Measurements from ENCODE around the gene TRABD. TPM values are rescaled to one million over a fixed set of nuclear protein-coding genes. Genes with fewer than 3 reads are reported as not detected.
"Not testable (repeated sequence)": the region's sequence is repeated elsewhere in the genome, so short reads cannot be mapped to it uniquely, and the experiment has no call there.

The TRABD gene
- total RNA-seq, 2 experiments from 2014 or later, result 112 to 138 TPM

DNA sequence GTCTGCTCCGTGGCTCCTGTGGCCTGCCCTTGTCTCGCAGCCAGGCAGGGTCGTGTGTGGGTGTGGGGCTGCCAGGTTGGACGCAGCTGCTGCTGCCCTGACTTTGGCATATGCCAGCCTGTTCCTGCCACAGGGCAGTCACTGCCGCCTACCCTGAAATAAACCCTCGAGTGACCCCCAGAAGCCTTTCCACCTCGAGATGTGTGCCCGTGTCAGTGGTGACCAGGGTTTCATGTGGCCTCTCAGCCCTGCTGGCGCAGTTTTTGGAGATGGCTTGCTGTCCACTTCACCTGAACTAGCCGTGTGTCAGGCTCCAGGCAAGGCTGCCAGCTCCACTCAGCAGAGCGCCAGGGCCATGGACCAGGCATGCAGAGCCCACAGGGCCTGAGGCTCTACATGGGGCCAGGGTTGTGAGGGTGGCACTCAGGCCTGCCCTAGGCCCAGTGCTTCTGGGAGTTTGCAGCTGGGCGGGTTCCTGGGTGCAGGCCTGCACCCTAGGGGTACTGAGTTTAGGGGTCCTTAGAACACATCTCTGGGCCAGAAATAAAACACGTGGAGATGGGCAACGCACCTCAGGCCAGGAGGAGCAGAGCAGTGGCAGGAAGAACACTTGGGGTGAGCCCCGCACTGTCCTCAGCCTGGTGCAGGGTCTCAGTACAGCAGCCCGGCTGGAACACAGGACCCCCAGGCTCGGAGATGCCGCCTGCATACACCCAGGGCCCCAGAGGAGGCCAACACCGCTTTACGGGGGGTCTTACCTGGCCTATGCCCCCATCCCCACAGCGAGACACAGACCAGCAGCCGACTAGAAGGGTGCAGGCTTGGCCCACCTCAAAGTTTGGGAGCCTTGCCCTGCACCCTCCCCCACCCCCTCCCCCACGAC lies 24.0 kb upstream of the TRABD start:
- DNase-seq, result no peak
- CTCF ChIA-PET, result no interaction called here
- H3K27ac Mint-ChIP-seq, result no peak overlapping the region
- H3K9me3 Mint-ChIP-seq, result no peaks in the 10 kb centered on the region
- POLR2A ChIA-PET, result no interaction called here
- no peaks in the 10 kb centered on the region for H3K4me1 Mint-ChIP-seq
- no peaks in the 10 kb centered on the region for H3K36me3 Mint-ChIP-seq (ENCODE audit: low read depth)
- peaks cover 7% of the 10 kb centered on the region for H3K27me3 Mint-ChIP-seq
- no peak overlapping the region for H3K4me3 Mint-ChIP-seq

DNA sequence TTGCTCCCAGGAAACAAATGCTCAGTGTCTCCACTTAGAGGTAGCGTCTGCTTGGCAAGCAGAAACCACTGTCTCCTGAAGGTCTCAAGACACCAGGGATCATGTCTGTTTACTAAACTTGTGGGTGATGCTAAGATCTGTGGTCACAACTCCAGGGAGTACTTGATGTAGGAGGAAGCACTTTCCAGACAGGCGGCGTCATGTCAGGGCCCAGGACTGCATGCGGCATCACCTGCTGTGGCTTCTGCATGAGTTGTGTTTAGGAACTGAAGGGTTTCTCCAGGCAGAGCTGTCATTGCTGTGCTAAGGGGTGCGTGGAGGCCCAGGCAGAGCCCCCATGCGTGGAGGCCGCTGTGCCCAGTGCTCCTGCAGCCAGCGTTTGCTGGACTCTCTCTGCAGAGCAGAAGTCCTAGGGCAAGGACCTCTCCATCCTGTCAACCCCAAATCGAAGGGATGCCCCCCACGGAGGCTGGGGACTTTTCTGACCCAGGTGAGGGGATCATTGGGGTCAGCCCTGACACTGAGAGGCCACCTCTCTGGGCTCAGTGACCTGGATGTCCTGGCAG lies 23.2 kb upstream of the TRABD start:
- Mint-ChIP-seq H3K27me3 (peaks cover 6% of the 10 kb centered on the region), H3K36me3 (ENCODE audit: low read depth) (no peaks in the 10 kb centered on the region), H3K4me3 (no peak overlapping the region), H3K4me1 (no peaks in the 10 kb centered on the region), H3K9me3 (no peaks in the 10 kb centered on the region), H3K27ac (no peak overlapping the region)
- ChIA-PET POLR2A (no interaction called here), CTCF (no interaction called here)
- no peak for DNase-seq

DNA sequence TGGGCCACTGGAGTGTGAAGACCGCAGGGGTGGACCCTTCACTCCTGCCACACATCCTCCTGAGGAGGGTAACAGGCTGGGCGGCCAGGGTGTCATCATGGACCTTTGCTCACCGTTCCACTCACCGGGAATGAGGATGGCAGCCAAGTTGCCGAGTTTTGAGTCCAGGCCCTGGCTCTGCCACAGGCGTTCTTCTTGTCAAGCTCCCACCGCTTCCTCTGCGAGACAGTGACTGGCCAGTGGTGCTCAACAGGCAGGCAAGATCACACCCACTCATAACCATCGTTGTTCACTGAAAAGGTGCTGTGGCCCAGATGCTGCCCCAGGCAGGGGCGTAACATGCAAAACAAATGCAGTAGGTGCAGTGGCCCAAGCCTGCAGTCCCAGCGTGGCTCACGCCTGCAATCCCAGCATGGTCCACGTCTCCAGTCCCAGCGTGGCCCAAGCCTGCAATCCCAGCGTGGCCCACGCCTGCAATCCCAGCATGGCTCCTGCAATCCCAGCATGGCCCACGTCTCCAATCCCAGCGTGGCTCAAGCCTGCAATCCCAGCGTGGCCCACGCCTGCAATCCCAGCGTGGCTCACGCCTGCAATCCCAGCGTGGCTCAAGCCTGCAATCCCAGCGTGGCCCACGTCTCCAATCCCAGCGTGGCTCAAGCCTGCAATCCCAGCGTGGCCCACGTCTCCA lies 20.1 kb upstream of the TRABD start:
- Mint-ChIP-seq H3K27ac (no peak overlapping the region), H3K4me3 (no peak overlapping the region), H3K9me3 (no peaks in the 10 kb centered on the region), H3K4me1 (peaks cover 2% of the 10 kb centered on the region), H3K27me3 (peaks cover 20% of the 10 kb centered on the region), H3K36me3 (ENCODE audit: low read depth) (no peaks in the 10 kb centered on the region)
- DNase-seq, result no peak
- ChIA-PET POLR2A (no interaction called here), CTCF (interaction anchor here (0.8 to 1.4 kb wide), 3 partner anchors 17 to 24 kb away, joined by 3 to 6 read pairs (median 3); no protein-coding TSS in a partner anchor)

DNA sequence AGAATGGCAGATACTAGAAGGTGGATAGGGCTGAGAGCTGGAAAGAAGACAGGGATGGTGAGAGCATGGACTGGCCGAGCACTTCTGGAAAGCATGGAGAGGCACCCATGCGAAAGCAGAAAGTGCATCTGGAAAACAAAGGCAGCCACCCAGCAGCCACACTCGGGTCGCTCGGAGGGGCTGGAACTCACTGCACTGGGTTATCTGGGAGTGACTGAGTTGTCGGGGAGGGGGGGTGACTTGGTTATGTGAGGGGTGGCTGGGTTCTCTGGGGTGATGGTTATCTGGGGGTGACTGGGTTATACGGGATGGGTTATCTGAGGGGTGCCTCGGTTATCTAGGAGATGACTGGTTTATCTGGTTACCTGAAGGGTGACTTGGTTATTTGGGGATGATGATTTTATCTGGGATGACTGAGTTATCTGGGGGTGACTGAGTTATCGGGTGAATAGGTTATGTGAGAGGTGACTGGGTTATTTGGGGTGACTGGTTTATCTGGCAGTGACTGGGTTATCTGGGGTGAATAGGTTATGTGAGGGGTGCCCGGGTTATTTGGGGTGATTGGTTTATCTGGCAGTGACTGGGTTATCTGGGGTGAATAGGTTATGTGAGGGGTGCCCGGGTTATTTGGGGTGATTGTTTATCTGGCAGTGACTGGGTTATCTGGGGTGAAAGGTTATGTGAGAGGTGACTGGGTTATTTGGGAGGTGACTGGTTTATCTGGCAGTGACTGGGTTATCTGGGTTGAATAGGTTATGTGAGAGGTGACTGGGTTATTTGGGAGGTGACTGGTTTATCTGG lies 17.8 kb upstream of the TRABD start:
- ChIA-PET POLR2A (no interaction called here), CTCF (interaction anchor here (0.6 kb wide), 1 partner anchor 19 kb away, joined by 3 read pairs; no protein-coding TSS in a partner anchor)
- DNase-seq, result no peak
- no peak overlapping the region for H3K4me3 Mint-ChIP-seq
- no peaks in the 10 kb centered on the region for H3K36me3 Mint-ChIP-seq (ENCODE audit: low read depth)
- H3K27ac Mint-ChIP-seq, result no peak overlapping the region
- H3K4me1 Mint-ChIP-seq, result peaks cover 6% of the 10 kb centered on the region
- no peaks in the 10 kb centered on the region for H3K9me3 Mint-ChIP-seq
- peaks cover 34% of the 10 kb centered on the region for H3K27me3 Mint-ChIP-seq

DNA sequence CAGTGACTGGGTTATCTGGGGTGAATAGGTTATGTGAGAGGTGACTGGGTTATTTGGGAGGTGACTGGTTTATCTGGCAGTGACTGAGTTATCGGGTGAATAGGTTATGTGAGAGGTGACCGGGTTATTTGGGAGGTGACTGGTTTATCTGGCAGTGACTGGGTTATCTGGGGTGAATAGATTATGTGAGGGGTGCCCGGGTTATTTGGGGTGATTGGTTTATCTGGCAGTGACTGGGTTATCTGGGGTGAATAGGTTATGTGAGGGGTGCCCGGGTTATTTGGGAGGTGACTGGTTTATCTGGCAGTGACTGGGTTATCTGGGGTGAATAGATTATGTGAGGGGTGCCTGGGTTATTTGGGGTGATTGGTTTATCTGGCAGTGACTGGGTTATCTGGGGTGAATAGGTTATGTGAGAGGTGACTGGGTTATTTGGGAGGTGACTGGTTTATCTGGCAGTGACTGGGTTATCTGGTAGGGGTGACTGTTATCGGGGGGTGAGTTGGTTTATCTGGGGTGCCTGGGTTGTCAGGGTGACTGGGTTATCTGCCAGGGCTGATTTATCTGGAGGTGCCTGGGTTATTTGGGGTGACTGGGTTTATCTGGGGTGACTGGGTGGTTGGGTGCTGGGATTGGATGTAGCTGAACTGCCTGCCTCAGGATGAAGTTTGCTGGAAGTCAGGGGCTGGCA lies 17.1 kb upstream of the TRABD start:
- H3K4me1 Mint-ChIP-seq; POLR2A ChIA-PET; DNase-seq; H3K36me3 Mint-ChIP-seq (ENCODE audit: low read depth); H3K9me3 Mint-ChIP-seq; CTCF ChIA-PET: not testable (repeated sequence)
- H3K4me3 Mint-ChIP-seq, result peak overlapping the region; percentile 59
- peak overlapping the region; percentile 80 for H3K27ac Mint-ChIP-seq
- H3K27me3 Mint-ChIP-seq, result peaks cover 37% of the 10 kb centered on the region

DNA sequence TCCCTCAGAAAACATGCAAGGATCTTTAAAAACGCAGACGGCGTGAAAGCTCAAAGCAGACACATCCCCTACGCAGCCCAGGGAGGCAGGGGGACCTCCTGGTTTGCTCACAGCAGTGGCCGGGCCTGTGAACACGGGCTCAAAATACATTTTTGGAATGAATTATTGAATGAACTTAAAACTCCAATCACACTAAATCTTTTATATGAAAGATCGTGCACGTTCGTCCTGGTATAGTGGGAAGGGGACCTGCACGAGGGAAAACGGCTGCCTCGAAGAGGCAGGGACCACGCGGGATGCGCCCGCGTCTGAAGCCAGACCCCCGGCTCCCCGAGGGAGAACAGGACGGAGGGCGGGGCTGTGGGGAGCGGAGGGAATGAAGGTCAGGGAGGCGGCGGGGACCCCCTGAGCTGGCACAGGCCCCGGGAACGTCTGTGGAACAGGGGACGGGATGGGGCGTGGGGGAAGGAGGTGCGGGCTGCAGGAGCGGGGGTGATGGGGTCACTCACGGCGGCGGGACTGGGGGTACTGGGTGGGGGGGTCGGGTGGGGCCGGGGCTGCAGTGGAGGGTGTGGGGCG lies 16.4 kb upstream of the TRABD start:
- peak overlapping the region; percentile 80 for H3K27ac Mint-ChIP-seq
- H3K4me3 Mint-ChIP-seq, result peak overlapping the region; percentile 59
- no peaks in the 10 kb centered on the region for H3K9me3 Mint-ChIP-seq
- DNase-seq, result no peak
- H3K27me3 Mint-ChIP-seq, result peaks cover 37% of the 10 kb centered on the region
- ChIA-PET POLR2A (no interaction called here), CTCF (no interaction called here)
- H3K36me3 Mint-ChIP-seq (ENCODE audit: low read depth), result no peaks in the 10 kb centered on the region
- H3K4me1 Mint-ChIP-seq, result peaks cover 6% of the 10 kb centered on the region

DNA sequence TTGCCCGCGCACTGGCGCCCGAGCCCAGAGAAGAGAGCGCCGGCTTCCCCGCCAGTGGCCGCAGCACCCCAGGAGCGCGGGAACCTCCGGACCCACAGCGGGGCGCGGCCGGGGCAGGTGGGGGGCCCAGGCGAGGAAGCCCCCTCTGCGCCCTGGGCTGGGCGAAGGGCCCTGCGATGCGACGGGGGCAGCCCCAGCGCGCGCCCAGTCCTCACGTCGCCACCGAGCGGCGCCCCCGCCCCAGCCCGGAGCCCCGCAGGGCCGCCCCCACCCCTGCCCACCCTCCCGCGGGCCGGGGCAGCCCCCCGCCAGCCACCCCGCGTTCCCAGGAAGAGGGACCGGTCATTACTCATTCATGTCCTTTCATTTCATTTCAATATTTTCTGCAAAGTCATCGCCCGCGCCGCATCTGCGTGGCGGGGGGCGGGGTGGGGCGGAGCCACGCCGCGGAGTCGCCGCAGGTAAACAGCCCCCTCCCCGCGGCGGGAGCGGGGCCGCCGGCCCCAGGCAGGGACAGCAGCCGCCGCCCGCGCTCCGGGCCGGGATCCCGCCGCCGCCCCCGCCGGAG lies 15.9 kb upstream of the TRABD start:
- Mint-ChIP-seq H3K4me1 (peaks cover 6% of the 10 kb centered on the region), H3K27me3 (peaks cover 37% of the 10 kb centered on the region), H3K27ac (no peak overlapping the region), H3K9me3 (no peaks in the 10 kb centered on the region), H3K36me3 (ENCODE audit: low read depth) (no peaks in the 10 kb centered on the region), H3K4me3 (peak overlapping the region; percentile 32)
- POLR2A ChIA-PET, result no interaction called here
- DNase-seq, result peak; percentile 31
- CTCF ChIA-PET, result no interaction called here

DNA sequence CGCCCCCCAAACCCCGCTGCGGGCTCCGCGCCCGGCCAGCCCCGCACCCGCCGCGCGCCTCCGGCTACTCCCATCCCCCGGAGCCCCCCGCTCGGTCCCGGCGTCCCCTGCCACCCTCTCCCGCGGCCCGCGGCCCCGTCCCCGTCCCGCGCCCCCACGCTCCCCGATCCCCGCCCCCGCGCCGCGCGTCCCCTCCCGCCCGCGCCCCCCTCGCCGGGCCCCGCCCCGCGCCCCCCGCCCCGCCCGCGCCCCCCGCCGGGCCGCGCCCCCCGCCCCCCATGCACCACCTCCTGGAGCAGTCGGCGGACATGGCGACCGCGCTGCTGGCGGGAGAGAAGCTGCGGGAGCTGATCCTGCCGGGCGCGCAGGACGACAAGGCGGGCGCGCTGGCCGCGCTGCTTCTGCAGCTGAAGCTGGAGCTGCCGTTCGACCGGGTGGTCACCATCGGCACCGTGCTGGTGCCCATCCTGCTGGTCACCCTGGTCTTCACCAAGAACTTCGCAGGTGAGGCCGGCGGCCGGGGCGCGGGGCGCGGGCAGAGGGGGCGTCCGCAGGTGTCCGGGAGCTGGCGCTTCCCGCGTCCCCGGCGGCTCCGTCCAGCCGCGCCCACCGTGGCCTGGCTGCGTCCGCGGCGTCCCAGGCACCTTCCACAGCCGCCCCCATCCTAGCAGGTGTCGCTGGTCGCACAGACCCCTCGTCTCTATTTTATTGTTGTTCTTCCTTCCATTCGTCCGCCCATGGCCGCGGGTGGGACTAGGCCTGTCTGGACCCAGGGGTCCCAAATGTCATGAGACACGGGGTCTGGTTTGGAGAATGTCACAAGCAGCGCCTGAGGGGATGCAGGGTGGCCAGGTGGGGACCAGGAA lies 15.0 kb upstream of the TRABD start, which contains the start of gene PANX2:
TSS of gene PANX2 (plus strand) at position 279 of the 866 bp plus-strand sequence. CDS start at position 279, 0 bp downstream.
- no peak for DNase-seq
- CTCF ChIA-PET, result interaction anchor here (0.7 to 1.3 kb wide), 2 partner anchors 17 to 20 kb away, joined by 3 to 4 read pairs; no protein-coding TSS in a partner anchor
- Mint-ChIP-seq H3K4me3 (peak within 1 kb of the TSS; percentile 59), H3K27me3 (peaks cover 37% of the 10 kb centered on the region), H3K4me1 (peaks cover 6% of the 10 kb centered on the region), H3K9me3 (no peaks in the 10 kb centered on the region), H3K27ac (no peak within 1 kb of the TSS), H3K36me3 (ENCODE audit: low read depth) (no peaks in the 10 kb centered on the region)
- POLR2A ChIA-PET, result no interaction called here

DNA sequence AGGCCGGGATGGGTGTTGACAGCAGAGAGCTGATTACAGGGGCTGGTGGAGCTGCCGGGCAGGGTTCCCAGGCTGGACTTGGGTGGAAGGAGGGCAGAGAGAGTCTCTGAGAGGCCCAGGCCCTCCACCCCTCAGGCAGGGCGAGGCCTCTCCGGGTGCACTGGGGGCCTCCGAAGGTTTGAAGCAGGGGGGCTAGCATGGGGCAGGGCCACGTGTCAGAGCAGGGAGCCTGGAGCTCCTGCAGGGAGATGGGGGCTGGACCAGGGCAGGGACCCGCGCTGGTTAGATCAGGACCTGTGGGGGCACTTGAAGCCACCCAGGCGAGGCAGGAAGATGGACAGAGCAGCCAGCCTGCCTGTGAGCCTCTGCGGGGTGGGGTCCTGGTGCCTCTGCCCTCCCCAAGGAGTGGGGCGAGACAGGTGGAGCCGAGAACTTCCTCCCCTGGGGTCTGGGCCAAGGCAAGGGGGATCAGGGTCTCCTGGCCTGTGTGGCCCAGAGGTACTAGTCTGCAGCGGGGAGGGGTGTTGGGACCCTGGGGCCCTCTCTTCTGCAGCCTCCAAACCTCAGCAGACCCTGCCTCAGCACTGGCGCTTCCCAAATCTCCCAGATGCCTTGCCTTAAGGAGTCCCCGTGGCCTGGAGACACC lies 14.3 kb upstream of the TRABD start:
- no peaks in the 10 kb centered on the region for H3K9me3 Mint-ChIP-seq
- no peak overlapping the region for H3K27ac Mint-ChIP-seq
- no peaks in the 10 kb centered on the region for H3K36me3 Mint-ChIP-seq (ENCODE audit: low read depth)
- POLR2A ChIA-PET, result no interaction called here
- DNase-seq, result no peak
- H3K4me1 Mint-ChIP-seq, result peaks cover 6% of the 10 kb centered on the region
- H3K27me3 Mint-ChIP-seq, result peaks cover 37% of the 10 kb centered on the region
- H3K4me3 Mint-ChIP-seq, result peak overlapping the region; percentile 59
- CTCF ChIA-PET, result interaction anchor here (0.7 to 1.3 kb wide), 2 partner anchors 16 to 19 kb away, joined by 3 to 4 read pairs; no protein-coding TSS in a partner anchor

DNA sequence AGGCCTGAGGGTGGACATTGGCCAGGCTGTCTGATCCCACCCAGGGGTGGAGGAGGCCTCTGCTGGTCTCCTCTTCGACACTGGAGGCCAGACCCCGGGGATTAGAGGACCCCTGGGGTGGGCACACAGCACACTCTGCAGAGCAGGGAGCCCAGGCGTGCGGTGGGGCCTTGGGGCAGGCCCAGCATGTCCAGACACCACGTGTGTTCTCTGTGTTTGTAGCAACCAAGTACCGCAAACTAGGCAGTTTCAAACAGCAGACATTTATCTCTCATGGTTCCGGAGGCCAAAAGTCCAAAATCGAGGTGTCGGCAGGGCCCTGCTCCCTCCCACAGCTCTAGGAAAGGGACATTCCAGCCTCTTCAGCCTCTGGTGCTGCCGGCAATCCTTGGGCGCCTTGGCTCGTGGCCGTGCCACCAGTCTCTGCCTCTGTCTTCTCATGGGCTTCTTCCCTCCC lies 13.7 kb upstream of the TRABD start:
- DNase-seq, result no peak
- Mint-ChIP-seq H3K4me3 (peak overlapping the region; percentile 15), H3K4me1 (peaks cover 6% of the 10 kb centered on the region), H3K36me3 (ENCODE audit: low read depth) (no peaks in the 10 kb centered on the region), H3K9me3 (no peaks in the 10 kb centered on the region), H3K27ac (no peak overlapping the region), H3K27me3 (peaks cover 37% of the 10 kb centered on the region)
- ChIA-PET POLR2A (no interaction called here), CTCF (no interaction called here)

Measured in activated CD4-positive, alpha-beta T cell treated with anti-CD3 and anti-CD28 coated beads, Interleukin-2, amount 10 ng/mL, durations not matched to agents 7 days and 5 days (primary cell).